ENCODE measurements around the gene P2RY6. TPM values are rescaled to one million over a fixed set of nuclear protein-coding genes. Genes with fewer than 3 reads are reported as not detected.

The P2RY6 gene
- total RNA-seq, 2 donors from 2014 or later, result not detected

- H3K36me3 Mint-ChIP-seq, result no peaks in the 10 kb centered on the region
- DNase-seq (ENCODE audit: low spot score in 2 of 2) (no peak), ATAC-seq (no peak)
- H3K9me3 Mint-ChIP-seq, result no peaks in the 10 kb centered on the region
- peak overlapping the region in 1 of 2 donors; percentile 44 for H3K27ac Mint-ChIP-seq
These were observed 11.3 kb downstream of the P2RY6 start for GRCh38 chr11:73283276-73284000.

DNA sequence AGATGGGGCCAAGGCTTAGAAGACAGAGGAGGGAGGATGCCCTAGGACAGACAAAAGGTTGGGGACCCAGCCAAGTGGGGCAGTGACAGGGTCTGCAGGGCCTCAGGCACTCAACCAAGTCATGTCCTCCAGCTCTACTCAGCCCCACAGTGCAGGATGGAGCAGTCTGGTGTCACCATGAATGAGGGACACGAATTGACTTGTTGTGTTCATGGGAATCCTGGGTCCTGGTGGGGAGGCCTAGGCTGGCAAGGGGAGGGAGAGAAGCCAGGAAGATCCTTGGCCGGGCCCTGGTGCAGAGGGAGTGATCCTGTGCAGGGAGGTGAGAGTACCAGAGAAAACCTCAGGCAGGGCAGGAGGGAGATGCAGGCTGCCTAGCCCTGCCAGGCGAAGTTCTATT is 12.0 kb downstream of the P2RY6 start:
- no peaks in the 10 kb centered on the region for H3K9me3 Mint-ChIP-seq
- no peaks in the 10 kb centered on the region for H3K36me3 Mint-ChIP-seq
- DNase-seq (ENCODE audit: low spot score in 2 of 2) (no peak), ATAC-seq (no peak)
- peak overlapping the region in 1 of 2 donors; percentile 44 for H3K27ac Mint-ChIP-seq

- no peaks in the 10 kb centered on the region for H3K36me3 Mint-ChIP-seq
- ATAC-seq (no peak), DNase-seq (ENCODE audit: low spot score in 2 of 2) (no peak)
- H3K27ac Mint-ChIP-seq, result no peak overlapping the region
- no peaks in the 10 kb centered on the region for H3K9me3 Mint-ChIP-seq
These were observed 13.6 kb downstream of the P2RY6 start for GRCh38 chr11:73285721-73286120.

GRCh38 chr11:73286240-73286810 is 14.2 kb downstream of the P2RY6 start:
- ATAC-seq (no peak), DNase-seq (ENCODE audit: low spot score in 2 of 2) (no peak)
- Mint-ChIP-seq H3K27ac (no peak overlapping the region), H3K36me3 (no peaks in the 10 kb centered on the region), H3K9me3 (no peaks in the 10 kb centered on the region)

GRCh38 chr11:73287400-73288101 is 15.4 kb downstream of the P2RY6 start:
- H3K27ac Mint-ChIP-seq, result peak overlapping the region in 1 of 2 donors; percentile 23
- DNase-seq (ENCODE audit: low spot score in 2 of 2), result no peak
- H3K36me3 Mint-ChIP-seq, result no peaks in the 10 kb centered on the region
- no peak for ATAC-seq
- H3K9me3 Mint-ChIP-seq, result no peaks in the 10 kb centered on the region

DNA sequence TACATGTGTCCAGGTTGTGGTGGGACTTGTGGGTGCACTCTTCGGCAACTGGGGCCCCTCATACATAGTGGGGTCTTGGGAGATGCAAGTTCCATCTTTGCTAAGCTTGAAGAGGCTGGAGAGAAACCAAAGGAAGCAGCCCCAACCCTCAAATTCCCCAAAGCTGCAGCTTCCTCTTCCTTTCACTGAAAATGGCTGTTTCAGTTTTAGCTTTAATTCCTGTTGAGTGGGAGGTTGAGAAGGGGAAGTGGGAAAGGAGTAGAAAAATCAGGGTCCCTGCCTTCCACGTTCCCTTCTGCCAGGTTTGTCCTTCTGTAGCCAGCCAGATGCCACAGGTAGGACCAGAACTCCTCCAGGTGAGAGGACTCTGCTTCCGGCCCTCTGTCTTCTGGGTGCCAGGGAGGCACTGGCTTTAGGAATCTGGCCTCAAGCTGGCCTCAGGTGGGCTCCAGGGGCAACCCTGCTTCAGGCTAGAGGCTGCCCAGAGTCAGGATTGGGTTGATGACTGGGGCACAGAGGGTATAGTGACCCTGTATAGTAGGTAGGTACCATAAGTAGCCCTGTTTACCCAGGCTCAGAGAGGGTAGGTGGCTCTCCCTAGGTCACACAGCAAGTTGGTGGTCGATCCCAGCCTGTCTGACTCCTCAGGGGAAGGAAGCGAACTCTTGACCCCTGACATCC is 16.2 kb downstream of the P2RY6 start:
- DNase-seq (ENCODE audit: low spot score in 2 of 2) (no peak), ATAC-seq (peak in 1 of 2 donors; percentile 21)
- H3K9me3 Mint-ChIP-seq, result no peaks in the 10 kb centered on the region
- H3K36me3 Mint-ChIP-seq, result no peaks in the 10 kb centered on the region
- H3K27ac Mint-ChIP-seq, result no peak overlapping the region

DNA sequence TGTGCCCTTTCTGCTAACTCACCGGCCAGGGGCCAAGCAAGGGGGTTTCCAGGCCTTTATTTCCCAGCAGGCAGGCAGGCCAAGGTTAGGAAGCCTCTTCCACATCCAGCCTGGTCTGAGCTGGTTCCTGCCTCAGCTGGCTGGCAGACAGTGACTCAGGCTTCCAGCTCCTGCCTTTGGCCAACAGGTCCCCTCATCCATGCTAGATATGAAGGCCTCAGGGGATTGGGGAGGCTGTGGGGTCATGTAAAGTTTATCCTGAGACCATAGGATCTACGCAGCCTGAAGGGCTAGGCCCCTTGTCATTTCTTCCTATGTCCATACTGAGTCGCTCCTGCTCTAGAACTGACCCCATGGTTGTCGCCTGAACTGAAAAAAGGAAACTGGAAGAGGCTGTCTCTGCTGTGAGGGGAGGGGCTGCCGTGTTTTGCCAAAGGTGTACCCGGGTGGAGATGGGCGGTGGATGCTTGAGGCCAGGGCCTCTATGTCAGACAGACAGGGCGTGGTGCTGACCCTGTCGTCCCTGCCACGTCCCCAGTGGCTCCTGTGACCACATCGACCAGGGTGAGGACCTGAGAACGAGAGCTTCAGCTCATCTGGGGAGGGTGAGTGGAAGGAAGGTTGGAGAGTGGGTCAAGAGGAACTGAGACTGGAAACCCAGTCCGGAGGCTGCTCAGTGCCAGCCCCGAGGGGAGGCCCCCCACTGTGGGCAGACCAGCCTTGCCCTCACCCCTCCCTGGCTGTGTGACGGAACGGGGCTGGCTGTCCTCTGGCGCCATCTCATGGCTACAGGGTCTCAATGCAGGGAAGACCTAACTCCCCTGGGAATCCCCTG is 17.0 kb downstream of the P2RY6 start:
- Mint-ChIP-seq H3K27ac (peak overlapping the region in 1 of 2 donors; percentile 74), H3K36me3 (no peaks in the 10 kb centered on the region), H3K9me3 (no peaks in the 10 kb centered on the region)
- DNase-seq (ENCODE audit: low spot score in 2 of 2) (peak in 1 of 2 donors; percentile 72), ATAC-seq (peak; percentile 77 to 85)

DNA sequence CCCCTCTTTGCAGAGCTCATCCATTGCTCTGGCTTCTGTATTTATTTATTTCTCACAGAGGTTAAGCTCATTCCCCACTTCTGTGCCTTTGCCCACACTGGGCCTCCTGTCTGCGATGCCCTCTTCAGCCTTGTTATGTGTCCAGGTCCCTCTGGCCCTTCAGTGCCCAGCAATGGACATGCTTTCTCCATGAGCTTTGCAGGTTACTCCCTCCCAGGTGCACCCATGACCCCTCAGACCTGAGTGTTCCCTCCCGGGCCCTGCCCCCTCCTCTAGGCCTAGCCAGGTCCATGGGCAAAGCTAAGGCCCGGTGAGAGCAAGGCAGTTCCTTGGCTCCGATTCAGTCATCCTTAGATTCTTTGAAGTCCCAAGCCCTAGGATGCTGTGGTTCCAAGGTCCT is 18.4 kb downstream of the P2RY6 start:
- H3K9me3 Mint-ChIP-seq, result no peaks in the 10 kb centered on the region
- ATAC-seq, result no peak
- no peak overlapping the region for H3K27ac Mint-ChIP-seq
- H3K36me3 Mint-ChIP-seq, result no peaks in the 10 kb centered on the region
- no peak for DNase-seq (ENCODE audit: low spot score in 2 of 2)

DNA sequence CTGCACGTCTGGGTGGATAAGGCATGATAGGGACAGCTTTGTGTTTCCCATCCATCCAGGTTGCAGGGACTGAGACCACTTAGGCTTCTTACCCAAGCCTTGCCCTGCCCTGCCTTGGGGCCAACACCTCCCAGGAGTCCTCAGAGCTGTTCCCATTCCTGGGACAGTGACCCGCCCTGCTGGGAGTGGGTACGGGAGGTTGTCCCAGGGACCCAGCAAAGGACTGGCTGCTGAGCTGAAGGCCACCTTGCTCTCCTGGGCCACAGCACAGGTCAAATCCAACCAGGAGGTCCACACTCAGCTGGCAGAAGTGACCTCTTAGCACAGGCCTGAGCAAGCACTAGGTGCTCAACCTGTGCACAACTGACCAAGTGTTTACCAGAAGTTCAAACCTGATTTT is 19.1 kb downstream of the P2RY6 start:
- Mint-ChIP-seq H3K27ac (no peak overlapping the region), H3K36me3 (no peaks in the 10 kb centered on the region), H3K9me3 (no peaks in the 10 kb centered on the region)
- no peak for ATAC-seq
- DNase-seq (ENCODE audit: low spot score in 2 of 2), result no peak

DNA sequence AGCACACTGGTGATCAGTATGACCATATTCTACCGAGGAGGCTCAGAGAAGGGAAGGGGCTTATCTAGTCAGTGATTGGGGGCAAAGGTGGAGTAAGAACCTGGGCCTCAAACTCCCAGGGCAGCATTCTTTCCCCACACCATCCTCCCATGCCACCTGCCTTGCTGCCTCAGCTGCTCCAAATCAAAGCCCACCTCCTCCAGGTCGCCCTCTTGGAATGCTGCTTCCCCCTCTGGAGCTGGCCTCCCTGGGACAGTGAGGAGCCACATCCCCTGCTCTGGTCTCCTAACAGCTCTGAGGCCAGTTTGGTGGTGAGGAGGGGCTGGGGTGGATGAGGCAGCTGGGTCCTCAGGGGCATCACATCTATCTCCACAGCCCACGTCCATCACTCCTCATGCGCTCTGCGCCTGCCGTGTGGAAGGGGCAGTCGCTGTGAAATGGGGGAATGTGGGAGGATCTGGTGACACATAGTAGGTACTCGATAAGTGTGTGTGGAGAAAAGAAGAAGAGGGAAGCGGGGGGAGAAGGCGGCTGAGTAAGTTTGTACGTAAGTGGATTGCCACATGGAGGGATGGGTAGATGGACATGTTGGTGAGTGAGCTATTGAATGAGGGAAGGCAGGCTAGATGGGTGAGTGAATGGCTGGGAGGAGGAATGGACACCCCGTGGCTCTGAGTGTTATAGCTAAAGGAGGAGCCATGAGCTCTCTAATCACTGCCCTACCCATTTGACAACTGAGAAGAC is 19.8 kb downstream of the P2RY6 start:
- DNase-seq (ENCODE audit: low spot score in 2 of 2), result no peak
- no peak for ATAC-seq
- H3K36me3 Mint-ChIP-seq, result no peaks in the 10 kb centered on the region
- H3K9me3 Mint-ChIP-seq, result no peaks in the 10 kb centered on the region
- H3K27ac Mint-ChIP-seq, result no peak overlapping the region

- Mint-ChIP-seq H3K9me3 (no peaks in the 10 kb centered on the region), H3K27ac (no peak overlapping the region), H3K36me3 (no peaks in the 10 kb centered on the region)
- ATAC-seq (no peak), DNase-seq (ENCODE audit: low spot score in 2 of 2) (no peak)
These were observed 20.4 kb downstream of the P2RY6 start for GRCh38 chr11:73292525-73292894.

- no peak for ATAC-seq
- no peak for DNase-seq (ENCODE audit: low spot score in 2 of 2)
- Mint-ChIP-seq H3K27ac (no peak overlapping the region), H3K36me3 (no peaks in the 10 kb centered on the region), H3K9me3 (no peaks in the 10 kb centered on the region)
These were observed 21.3 kb downstream of the P2RY6 start for GRCh38 chr11:73293356-73293936.

- H3K36me3 Mint-ChIP-seq, result no peaks in the 10 kb centered on the region
- no peak for DNase-seq (ENCODE audit: low spot score in 2 of 2)
- no peak for ATAC-seq
- no peaks in the 10 kb centered on the region for H3K9me3 Mint-ChIP-seq
- no peak overlapping the region for H3K27ac Mint-ChIP-seq
These were observed 22.5 kb downstream of the P2RY6 start for GRCh38 chr11:73294604-73295003.

DNA sequence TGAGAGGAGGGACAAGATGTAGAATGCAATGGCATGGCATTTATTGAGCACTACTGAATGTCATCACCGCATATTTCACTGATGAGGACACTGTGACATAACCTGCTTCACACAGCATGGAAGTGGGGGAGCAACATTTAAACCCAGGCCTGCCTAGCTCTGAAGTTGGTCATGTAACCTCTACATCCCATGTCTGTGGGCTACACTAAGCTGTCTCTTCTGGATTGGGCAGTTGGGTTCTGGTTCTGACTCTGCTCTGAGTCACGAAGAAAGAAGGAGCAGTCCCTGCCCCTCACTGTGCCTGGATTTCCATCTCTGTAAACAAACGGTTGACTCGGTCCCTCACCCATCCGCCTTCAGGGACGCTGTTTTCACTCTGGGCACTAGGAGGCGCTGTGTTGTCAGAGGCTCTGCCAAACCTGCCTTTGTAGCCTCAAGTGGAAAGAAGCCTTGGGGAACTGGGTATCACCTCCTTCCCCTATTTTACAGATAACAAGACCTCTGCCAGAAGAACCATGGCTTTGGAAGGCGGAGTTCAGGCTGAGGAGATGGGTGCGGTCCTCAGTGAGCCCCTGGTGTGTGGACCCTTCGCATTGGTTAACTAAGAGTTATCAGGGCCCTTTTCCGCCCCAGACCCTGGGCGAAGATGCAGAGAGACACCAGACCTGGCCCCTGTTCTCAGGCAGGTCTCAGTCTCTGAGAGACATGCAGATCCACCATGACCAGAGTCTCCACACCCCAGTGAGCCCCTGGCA is 23.3 kb downstream of the P2RY6 start:
- peak in 1 of 2 donors; percentile 91 for DNase-seq (ENCODE audit: low spot score in 2 of 2)

DNA sequence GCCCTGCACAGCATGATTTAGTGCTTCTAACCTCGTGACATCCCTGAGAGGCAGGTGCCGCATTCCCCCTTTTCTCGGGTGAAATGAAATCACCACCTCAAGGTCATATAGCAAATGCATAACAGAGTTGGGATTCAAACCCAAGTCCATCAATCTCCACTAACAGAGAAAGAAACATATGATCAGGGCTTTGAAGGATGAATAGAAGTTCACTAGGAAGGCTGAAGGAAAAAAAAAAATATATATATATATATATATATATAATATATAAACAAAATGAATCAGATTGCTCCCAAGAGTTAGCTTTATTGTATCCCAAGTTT is 23.8 kb downstream of the P2RY6 start:
- Mint-ChIP-seq H3K9me3 (no peaks in the 10 kb centered on the region), H3K36me3 (no peaks in the 10 kb centered on the region), H3K27ac (no peak overlapping the region)
- DNase-seq (ENCODE audit: low spot score in 2 of 2), result no peak
- no peak for ATAC-seq

More for the DNA sequence above, 23.3 kb downstream of the P2RY6 start:
- peak; percentile 86 to 91 for ATAC-seq
- Mint-ChIP-seq H3K9me3 (no peaks in the 10 kb centered on the region), H3K27ac (no peak overlapping the region), H3K36me3 (no peaks in the 10 kb centered on the region)

Data from activated naive CD4-positive, alpha-beta T cell treated with anti-CD3 and anti-CD28 coated beads, Interleukin-2, amount 50 U/mL, for 72 hours (primary cell).